Right lobe of liver (tissue), 4 donors: ENCODE measurements around the gene CLDN10.

Experiments
- CTCF ChIP-seq, 4 donors: fragments of 200-600 bp in 3 of 4; fragments of 450-650 bp in 1 of 4; IDR thresholded peaks; one replicate each; pipeline versions ENCODE4 v1.5.1 to v1.8.0; 2016 to 2022; ENCODE audit warnings: antibody characterized with exemption in 4 of 4, mild to moderate bottlenecking in 2 of 4
- POLR2A ChIP-seq: fragments of 450-650 bp; IDR thresholded peaks from one replicate; pipeline ENCODE4 v1.6.1; 2017; ENCODE audit warnings: antibody characterized with exemption, mild to moderate bottlenecking
- donor health status: DM: no; HTN: no; CAD: no.
- donor health status: DM: no; HTN: no; CAD: no.
- donor health status: DM: no; HTN: yes; CAD: no.

- TF ChIP-seq POLR2A (no peak), CTCF (IDR thresholded peaks at IDR 0.05) (no peak)
These were observed 33.3 kb downstream of the CLDN10 start for GRCh38 chr13:95585867-95586266.
